Endothelial cell of umbilical vein (primary cell): Measurements from ENCODE around the gene FZD1. TPM values are rescaled to one million over a fixed set of nuclear protein-coding genes. Genes with fewer than 3 reads are reported as not detected.

Source experiments
- BruUV-seq: library from RNA; stranded (reverse); fragments of 400-500 nt; replicated peaks from 2 replicates; lab custom pipeline; 2021; lab: Mats Ljungman, UMichigan
- CTCF ChIA-PET: fragments of 300-600, 350-600 bp; sonication (Branson Sonifier 250); formaldehyde crosslinking; loops from one replicate; lab custom pipeline; 2021; ENCODE audit warnings: antibody characterized with exemption, inconsistent platforms; lab: Charles Lee
- POLR2A ChIA-PET: fragments of 300-600, 350-600 bp; sonication (Branson Sonifier 250); formaldehyde crosslinking; loops from one replicate; lab custom pipeline; 2021; ENCODE audit warnings: antibody characterized with exemption, inconsistent platforms; lab: Charles Lee
- DNase-seq: peaks from one replicate; pipeline ENCODE4 v3.0.0-alpha.2; 2011; ENCODE audit warnings: low read depth, low spot score
- FAIRE-seq: peaks from 2 replicates; lab custom pipeline; 2011; peaks lifted over from hg19 to GRCh38; lab: Jason Lieb, UNC
- H2AFZ ChIP-seq: 2 replicates; pipeline ENCODE4 v1.6.0; 2012; ENCODE audit warnings: low read depth, low read length, control low read depth, inconsistent platforms
- H3K27ac ChIP-seq: 2 replicates; pipeline ENCODE4 v1.5.1; 2011; ENCODE audit warnings: low read depth, mild to moderate bottlenecking, control low read depth, low read length, moderate library complexity; ENCODE audit not compliant: insufficient read depth
- H3K27me3 ChIP-seq, 2 experiments: 2 replicates each; pipeline versions ENCODE4 v1.6.0 to v1.6.1; 2011; ENCODE audit warnings: low read length in 2 of 2, mixed read lengths in 1 of 2; ENCODE audit not compliant: control insufficient read depth in 2 of 2, insufficient read depth in 2 of 2
- H3K36me3 ChIP-seq, 2 experiments: 2 replicates in 1 of 2; 3 replicates in 1 of 2; pipeline ENCODE4 v1.5.1; 2011; ENCODE audit warnings: low read length in 2 of 2, mild to moderate bottlenecking in 1 of 2, moderate library complexity in 1 of 2; ENCODE audit not compliant: control insufficient read depth in 2 of 2, insufficient read depth in 2 of 2; ENCODE audit errors: extremely low read depth in 1 of 2
- H3K4me1 ChIP-seq: 3 replicates; pipeline ENCODE4 v1.5.1; 2011; ENCODE audit warnings: mild to moderate bottlenecking, low read length; ENCODE audit not compliant: control insufficient read depth, insufficient read depth; ENCODE audit errors: extremely low read depth
- H3K4me2 ChIP-seq: 2 replicates; pipeline ENCODE4 v1.6.1; 2011; ENCODE audit warnings: low read length, control low read depth, mixed read lengths; ENCODE audit not compliant: insufficient read depth
- H3K4me3 ChIP-seq, 3 experiments: fragments of 200-600 bp in 1 of 3; sonication (generic), shearing (Covaris generic) in 1 of 3; replicated peaks in 1 of 3; 2 replicates each; pipeline ENCODE4 v1.5.1; 2011 to 2016; ENCODE audit warnings: control low read depth in 3 of 3, low read length in 3 of 3, mild to moderate bottlenecking in 2 of 3, inconsistent platforms in 1 of 3, low read depth in 1 of 3, moderate library complexity in 1 of 3; ENCODE audit not compliant: insufficient read depth in 1 of 3
- H3K79me2 ChIP-seq: 2 replicates; pipeline ENCODE4 v1.6.0; 2012; ENCODE audit warnings: low read length, inconsistent platforms; ENCODE audit not compliant: control insufficient read depth, insufficient read depth
- H3K9ac ChIP-seq: replicated peaks from 2 replicates; pipeline ENCODE3; 2011; ENCODE audit warnings: low read length, control low read depth; ENCODE audit not compliant: insufficient read depth; ENCODE audit errors: extremely low read depth
- H3K9me1 ChIP-seq: replicated peaks from 3 replicates; pipeline ENCODE4 v1.6.0; 2011; ENCODE audit warnings: mild to moderate bottlenecking, low read length; ENCODE audit not compliant: control insufficient read depth, insufficient read depth; ENCODE audit errors: extremely low read depth
- H3K9me3 ChIP-seq: replicated peaks from 2 replicates; pipeline ENCODE4 v1.5.1; 2012; ENCODE audit warnings: low read length, inconsistent platforms; ENCODE audit not compliant: control insufficient read depth, insufficient read depth
- H4K20me1 ChIP-seq: replicated peaks from 2 replicates; pipeline ENCODE3; 2011; ENCODE audit warnings: mild to moderate bottlenecking, low read length; ENCODE audit not compliant: control insufficient read depth, insufficient read depth; ENCODE audit errors: extremely low read depth
- CTCF ChIP-seq, 2 donors: IDR thresholded peaks; 1 replicate in 1 of 2; 2 replicates in 1 of 2; pipeline ENCODE4 v1.5.1; 2011; ENCODE audit warnings: low read length in 2 of 2, mild to moderate bottlenecking in 2 of 2, moderate library complexity in 2 of 2, control low read depth in 1 of 2, inconsistent platforms in 1 of 2, low read depth in 1 of 2; ENCODE audit not compliant: insufficient read depth in 1 of 2; ENCODE audit errors: extremely low read depth in 1 of 2
- EZH2 ChIP-seq: IDR thresholded peaks from 2 replicates; pipeline ENCODE4 v1.6.1; 2012; ENCODE audit warnings: borderline replicate concordance, low read depth, mild to moderate bottlenecking, moderate library complexity, low read length, inconsistent platforms; ENCODE audit not compliant: severe bottlenecking
- FOS ChIP-seq: IDR thresholded peaks from 2 replicates; pipeline ENCODE4 v1.6.1; 2011; ENCODE audit warnings: mild to moderate bottlenecking, low read length, moderate library complexity, borderline replicate concordance; ENCODE audit not compliant: insufficient read depth
- GATA2 ChIP-seq: IDR thresholded peaks from 2 replicates; pipeline ENCODE4 v1.7.0; 2011; ENCODE audit warnings: low read depth, mild to moderate bottlenecking, moderate library complexity, mixed read lengths, low read length; ENCODE audit not compliant: insufficient read length, insufficient read depth
- JUN ChIP-seq: IDR thresholded peaks from 2 replicates; pipeline ENCODE4 v1.6.1; 2011; ENCODE audit warnings: borderline replicate concordance, low read depth; ENCODE audit not compliant: insufficient read length, insufficient read depth
- MAX ChIP-seq: IDR thresholded peaks from 2 replicates; pipeline ENCODE4 v1.6.1; 2011; ENCODE audit not compliant: insufficient read depth, insufficient read length
- MYC ChIP-seq: IDR thresholded peaks from one replicate; pipeline ENCODE4 v1.6.1; 2011; ENCODE audit warnings: mild to moderate bottlenecking, low read depth, low read length
- dilution Hi-C: fragments of 300-500 bp; cut with MboI; formaldehyde crosslinking; loops from one replicate; pipeline ENCODE4 v1.15.0; 2019; ENCODE audit warnings: low sequenced_read_pairs; ENCODE audit not compliant: extremely low pct_ligation_motif_present
- intact Hi-C: fragments of 100-400 bp; cut with micrococcal nuclease; formaldehyde crosslinking; loops from one replicate; pipeline ENCODE4 v1.10.0; 2022
- polyA plus RNA-seq, 4 experiments: library from polyadenylated mRNA; depleted of rRNA in 3 of 4; stranded (reverse) in 3 of 4; unstranded in 1 of 4; fragments of >200 nt; gene quantifications; 2 replicates each; pipeline versions ENCODE4 v1.2.1 to v1.2.3, GENCODE V29; 2011 to 2012; ENCODE audit warnings: missing spikeins in 1 of 4
- total RNA-seq: library from RNA; stranded (reverse); gene quantifications from 2 replicates; pipeline ENCODE4 v1.2.3, GENCODE V29; 2021

Gene FZD1
- total and polyA plus RNA-seq, 2 donors (not counting 3 experiments of a cell fraction or from before 2014, with no cell fraction given), result 2.4 to 3.4 TPM

- no peaks in the 10 kb centered on the region for H3K9me3 ChIP-seq
- H3K79me2 ChIP-seq, result no peaks in the 10 kb centered on the region
- intact Hi-C loops, result no loop called here
- no peaks in the 10 kb centered on the region for H3K27me3 ChIP-seq
- no peak overlapping the region for H3K4me3 ChIP-seq
- no TSS peak for BruUV-seq
- no peak overlapping the region for H3K9ac ChIP-seq
- dilution Hi-C loops, result no loop called here
- no peaks in the 10 kb centered on the region for H4K20me1 ChIP-seq
- H3K9me1 ChIP-seq, result peaks cover 2% of the 10 kb centered on the region
- ChIA-PET CTCF (no interaction called here), POLR2A (no interaction called here)
- H3K4me2 ChIP-seq, result no peak overlapping the region
- peaks cover 17% of the 10 kb centered on the region for H3K4me1 ChIP-seq
- DNase-seq, result no peak
- no peaks in the 10 kb centered on the region for H3K36me3 ChIP-seq
- FAIRE-seq, result no peak
- TF ChIP-seq MYC (no peak), JUN (no peak), CTCF (IDR thresholded peaks at IDR 0.05; ENCODE audit: extremely low read depth in 1 of 2, insufficient read depth in 1 of 2, low read depth in 1 of 2, low read length in 2 of 2) (no peak), GATA2 (no peak), EZH2 (no peak), MAX (no peak), FOS (no peak)
- H3K27ac ChIP-seq, result no peak overlapping the region
- no peak overlapping the region for H2AFZ ChIP-seq
These were observed 33.7 kb upstream of the FZD1 start for GRCh38 chr7:91230503-91230902.
